GM21528 (cell line): ENCODE results near the gene FIGN.

Experiments used
- ATAC-seq: cut with Tn5 transposase; IDR thresholded peaks from one replicate; pipeline ENCODE4 v1.9.1; 2021; ENCODE audit warnings: mild to moderate bottlenecking, moderate library complexity; ENCODE audit not compliant: unreplicated experiment, low FRiP score

The FIGN gene

DNA sequence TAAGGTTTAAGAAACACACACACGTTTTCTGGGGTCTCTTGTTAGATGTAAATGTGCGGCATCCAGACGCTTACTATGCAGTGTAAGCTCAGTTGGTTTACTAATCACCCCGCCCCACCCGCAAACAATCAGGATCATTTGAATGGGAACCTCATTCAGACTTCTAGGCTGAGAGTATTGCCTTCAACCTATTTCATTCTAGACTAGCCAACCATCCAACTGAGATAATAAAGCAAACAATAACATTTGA lies 1.3 kb upstream of the FIGN start:
- ATAC-seq, result no peak

DNA sequence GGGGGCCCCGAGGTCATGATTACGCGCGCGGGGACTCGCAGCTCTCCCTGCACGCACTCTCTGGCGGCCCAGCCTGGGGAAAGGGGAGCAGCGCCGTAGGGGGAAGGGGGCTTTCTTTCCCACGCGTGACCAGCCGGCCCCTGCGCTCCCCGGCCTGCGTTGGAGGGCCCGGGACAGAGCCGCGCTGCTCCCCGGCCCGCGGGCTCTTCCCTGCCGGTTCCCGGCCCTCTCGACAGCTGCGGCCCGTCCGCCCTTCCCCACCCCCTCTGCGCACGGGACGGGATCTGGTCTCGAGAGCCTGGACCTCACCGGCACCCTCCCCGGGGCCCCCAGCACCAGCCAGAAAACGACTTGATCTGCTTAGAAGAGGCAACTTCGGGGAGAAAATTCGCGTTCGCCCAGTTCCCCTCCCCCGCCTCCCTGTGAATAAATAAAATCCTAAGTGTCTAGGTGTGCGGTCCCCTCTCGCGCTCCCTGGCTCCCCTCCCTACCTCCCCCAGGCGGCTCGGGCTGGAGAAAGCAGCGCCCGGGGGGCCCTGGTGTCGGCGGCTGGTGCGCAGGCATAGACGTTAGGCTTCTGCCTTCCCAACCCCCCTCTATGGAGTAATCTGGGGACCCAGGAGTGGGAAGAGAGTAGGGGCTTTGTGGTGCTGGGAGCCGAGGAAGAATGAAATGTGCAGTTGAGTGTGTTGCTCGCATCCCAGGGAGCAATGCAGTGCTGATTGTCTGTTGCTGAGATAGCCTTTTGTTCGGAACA lies 803 bp upstream of the FIGN start:
- no peak for ATAC-seq

DNA sequence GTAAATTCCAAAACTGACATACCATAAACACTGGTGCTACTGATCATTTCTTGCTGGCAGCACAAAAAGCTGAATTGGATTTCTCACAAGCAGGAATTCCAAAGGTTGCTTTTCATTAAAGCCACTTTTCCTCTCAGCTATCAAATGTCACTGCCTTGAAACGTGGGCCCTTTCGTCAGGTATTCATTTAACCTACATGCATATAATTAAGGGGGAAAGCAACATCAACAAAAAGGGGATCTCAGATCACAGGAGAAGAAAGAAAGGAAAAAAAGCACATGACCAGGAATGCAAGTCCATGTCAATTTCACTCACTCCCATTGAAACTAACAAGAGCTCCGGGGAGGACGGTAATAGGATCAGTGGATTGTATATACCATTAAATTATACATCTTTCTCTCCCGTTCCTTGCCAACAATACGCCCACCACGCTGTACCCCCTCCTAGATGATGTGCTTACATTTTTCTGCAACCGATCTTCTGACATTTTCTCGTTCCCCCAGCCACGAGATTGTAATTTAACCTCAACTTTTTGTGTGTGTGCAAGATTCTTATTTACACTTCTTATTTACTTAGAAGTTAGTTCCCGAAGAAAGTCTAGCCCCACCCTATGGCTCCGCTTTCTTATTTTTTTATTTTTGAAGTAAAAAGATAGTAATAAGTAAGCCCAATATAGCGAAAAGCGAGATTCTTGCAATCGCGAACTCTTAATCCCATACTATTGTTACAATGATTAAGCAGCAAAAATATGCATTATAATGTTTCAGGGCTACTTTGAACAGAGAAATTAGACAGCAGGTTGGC lies 725 bp downstream of the FIGN start:
- ATAC-seq, result no peak

DNA sequence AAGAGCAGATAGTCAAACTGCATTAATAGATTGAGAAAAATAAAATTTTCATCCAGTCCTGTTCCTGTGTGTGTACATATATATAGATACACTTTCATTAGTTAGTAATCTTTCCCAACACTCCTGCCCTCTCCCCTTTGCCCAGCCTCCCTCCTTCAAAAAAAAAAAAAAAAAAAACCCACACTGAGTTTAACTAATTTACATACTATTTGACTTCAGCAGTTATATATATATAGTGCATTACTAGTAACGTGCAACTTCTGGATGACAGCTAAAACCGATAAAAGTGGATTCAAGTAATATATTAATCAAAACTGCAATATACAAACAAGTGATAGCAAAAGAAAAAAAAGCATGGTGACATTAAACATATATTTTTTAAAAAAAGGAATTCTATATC lies 1.4 kb downstream of the FIGN start:
- ATAC-seq, result no peak

DNA sequence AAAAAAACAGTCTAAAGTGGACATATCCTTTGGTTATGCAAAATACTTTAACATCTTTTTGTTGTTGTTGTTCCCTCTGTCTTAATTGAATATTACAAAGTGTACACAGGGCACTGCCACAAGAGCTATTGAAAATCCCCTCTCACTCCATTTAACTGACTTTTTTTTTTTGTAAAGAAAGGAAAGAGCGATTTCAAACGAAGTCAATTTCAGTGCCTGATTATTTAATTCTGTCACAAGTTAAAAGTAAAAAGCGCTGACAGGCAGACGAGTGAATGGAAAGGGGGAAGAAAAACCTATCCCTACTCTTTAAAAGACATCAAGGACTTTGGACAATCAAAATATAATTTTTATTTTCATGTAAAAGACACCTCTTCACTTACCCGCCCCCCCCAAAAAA lies 1.9 kb downstream of the FIGN start:
- ATAC-seq, result no peak

DNA sequence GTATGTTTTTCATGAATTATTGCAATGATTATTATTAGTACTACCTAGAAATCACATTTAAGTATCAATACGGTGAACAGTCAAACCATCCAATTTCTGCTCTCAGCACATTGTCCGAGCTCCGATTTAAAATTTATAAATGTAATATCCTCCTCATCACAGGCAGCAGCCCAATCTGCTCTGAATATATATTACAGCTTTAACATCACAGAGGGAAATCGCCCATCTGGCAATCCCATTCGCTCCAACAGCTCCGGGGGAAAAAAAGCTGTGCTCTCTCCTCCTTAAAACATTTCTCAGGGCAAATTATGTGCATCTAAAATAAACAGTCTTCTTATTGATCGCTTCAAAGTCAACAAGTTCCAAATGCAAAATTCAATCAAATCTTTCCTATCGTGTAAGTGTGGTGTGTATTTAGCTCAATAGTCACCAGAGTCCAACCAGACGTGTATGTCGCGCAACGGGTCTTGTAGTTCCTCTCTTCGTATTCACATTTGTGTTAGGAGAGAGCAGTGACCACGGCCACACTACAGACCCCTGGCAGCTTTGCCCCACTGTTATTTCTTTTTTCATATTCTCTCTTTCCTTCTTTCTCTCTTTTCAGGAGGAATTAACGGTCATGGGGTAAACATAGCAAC lies 2.4 kb downstream of the FIGN start:
- ATAC-seq, result no peak

DNA sequence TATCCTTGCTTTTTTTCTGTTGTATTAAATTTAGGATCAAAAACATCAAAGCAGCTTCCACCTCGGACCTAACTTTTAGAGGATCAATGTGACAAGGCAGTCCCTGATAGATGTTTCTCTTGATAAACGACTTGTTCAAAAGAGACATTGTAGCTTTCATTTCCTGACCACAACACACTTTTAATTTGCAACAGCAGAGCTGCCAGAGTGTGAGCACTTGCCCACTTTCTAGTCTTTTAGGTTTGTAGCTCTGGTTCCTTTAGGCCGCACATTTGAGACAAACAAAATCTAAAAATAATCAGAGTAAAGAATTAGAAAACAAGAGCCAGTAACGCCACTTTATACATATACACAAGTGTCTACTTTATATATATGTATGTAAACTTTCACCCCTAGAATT lies 3.1 kb downstream of the FIGN start:
- no peak for ATAC-seq

DNA sequence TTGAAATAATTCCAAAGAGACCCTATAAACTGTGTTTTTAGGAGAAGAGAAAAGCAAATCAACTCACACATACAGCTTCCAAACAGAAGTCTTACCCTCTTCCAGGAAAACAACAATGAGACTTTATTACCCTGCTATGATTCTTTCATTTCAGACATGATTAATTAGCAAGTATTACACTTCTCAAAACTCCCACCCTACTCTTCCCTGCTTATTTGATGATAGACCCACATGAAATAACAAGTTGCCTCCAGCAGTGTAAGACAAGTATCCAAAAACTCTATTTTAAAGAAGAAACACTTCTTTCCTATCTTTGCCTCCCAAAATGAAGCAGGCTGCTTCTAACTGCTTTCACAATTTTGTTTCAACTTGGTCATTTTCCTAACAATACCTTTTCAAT lies 4.1 kb downstream of the FIGN start:
- ATAC-seq, result no peak

DNA sequence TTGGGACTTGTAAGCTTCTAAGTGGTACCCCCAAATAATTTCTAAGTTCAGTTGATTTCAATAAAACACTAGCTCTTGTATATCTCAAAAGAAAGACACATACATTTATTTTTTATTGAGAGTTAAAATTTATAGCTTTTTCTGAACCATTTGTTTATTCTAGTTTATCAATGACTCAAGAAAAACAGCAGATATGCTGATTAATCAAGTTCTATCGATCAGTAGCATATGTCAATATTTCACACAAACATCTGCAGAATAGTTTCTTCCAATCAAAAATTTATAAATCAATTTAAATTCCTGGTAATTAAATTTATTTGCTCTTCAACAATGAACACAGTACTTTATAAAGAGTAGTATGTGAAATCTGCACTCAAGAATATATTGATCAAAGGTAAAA lies 5.3 kb downstream of the FIGN start:
- no peak for ATAC-seq

DNA sequence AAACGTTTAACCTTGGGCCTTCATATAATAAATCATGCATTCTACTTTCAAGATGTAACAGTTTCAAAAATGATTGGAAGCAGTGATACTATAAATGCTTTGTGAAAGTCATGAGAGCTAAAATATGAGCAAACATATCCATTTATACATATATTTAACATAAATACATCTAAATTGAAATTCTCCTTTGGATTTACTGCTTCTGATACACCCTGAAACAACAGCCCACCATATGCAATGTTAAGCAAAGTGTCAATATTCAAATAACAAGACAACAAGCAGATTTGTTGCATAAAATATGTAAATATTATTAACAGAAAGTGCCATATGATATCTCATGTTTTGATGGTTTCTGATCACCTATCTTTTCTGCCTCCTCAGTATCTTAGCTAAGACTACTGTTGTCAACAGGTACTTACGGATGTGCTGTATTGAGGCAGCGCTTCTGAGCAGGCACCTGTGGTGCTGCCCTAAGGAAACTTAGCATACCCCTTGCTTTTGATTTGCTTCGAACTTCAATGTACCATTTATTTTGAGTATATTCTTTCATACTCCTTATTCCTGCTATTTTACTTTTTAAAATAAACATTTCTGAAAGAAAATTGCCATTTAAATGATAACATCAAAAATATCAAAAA lies 6.1 kb downstream of the FIGN start:
- ATAC-seq, result no peak

DNA sequence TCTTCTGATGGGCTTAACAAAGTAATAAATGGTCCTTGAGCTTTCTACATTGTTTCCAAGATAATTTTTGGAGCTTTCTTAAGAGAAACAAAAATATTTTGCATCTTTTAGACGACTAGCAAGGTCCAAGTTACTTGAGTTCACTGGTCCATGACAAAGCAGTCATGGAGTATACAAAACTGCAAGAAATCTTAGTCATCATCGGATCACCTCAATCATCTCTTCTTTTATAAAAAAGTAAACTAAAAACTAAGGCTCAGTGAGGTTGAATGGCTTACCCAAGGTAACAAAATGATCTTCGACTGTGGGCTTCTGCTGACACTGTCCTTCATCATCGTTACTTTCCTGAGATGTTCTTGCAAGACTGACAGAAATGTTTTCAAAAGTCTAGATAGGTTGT lies 11.9 kb downstream of the FIGN start:
- ATAC-seq, result no peak

DNA sequence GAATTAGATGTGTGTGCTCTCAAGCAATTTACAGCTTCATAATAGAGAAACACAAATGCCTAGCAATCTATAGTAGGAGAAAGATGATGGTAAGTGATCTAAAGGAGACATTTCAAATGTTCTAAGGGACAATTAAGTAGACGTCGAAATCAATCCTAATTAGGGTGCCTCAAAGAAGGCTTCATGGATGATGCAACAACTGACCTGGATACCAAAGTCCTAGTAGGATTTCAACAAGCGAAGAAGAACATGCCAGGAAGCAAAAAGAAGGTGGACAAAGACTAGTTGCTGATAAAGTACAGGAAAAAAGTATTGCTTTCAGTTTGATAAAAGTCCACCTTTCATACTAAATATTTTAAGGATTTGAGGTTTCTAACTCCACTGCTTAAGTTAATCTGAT lies 12.5 kb downstream of the FIGN start:
- ATAC-seq, result no peak

DNA sequence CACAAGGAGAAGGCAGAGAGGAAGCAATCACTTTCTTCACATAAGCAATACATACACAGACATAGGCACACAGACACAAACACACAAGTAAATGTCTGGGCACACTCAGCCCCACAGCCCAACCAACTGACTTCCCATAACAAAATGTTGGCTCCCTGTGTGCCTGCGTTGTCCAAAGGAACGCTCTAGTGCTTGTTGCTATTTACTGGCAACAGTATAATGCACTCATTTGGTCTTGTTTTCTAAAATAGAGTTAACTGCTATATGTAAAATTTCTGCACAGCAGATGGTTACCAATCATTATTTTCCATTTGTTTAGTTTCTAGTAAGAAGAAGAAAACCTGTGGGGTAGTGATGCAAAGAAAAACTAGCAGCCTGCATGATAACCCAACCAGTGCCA lies 16.5 kb downstream of the FIGN start:
- no peak for ATAC-seq

DNA sequence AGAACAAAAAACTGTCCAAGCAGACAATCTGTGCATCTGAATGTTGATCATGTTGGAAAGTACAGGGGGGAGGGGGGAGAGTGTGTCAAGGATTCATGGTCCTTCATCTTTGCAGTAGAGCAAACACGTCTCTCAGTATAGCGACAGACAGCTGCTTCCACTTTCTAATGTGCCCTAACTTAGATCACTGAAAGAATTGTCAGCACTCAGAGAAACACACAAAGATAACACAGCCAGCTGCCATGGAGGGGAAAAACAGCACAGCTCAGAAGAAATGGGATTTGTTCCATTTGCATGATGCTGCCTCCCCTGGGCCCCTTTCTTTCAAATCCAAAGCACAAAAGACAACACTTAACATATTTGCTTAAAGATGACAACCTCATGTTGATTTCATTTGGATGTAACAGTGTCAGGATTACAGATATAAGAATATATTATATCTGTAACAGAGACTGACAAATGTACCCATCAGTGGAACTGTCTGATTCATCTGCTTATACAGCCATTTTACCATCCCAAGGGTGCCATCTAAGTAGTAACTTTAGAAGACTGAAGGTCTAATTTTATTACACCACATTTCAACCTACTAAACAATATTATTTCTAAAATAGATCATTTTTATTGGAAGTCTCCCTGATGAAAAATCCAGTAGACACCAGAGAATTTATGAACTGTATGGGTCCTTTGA lies 17.7 kb downstream of the FIGN start:
- ATAC-seq, result no peak

DNA sequence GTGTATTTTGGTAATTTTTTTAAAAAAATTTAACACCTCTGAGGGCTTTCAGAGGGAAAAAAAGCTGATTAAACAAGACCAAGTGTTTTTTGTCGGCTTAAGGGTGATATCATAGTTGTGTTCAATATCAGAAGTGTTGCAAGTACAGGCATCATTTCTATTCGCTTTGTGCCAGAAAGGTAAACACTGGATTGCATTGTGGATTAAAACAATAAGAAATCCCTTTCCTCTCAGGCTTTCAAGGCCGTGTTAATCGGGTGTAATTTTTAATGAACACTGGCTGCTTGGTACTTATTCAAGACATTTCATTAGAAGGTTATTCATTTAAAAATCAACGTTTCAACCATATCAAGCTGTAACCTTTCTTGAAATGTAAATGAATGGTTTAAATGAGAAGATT lies 18.3 kb downstream of the FIGN start:
- ATAC-seq, result no peak

DNA sequence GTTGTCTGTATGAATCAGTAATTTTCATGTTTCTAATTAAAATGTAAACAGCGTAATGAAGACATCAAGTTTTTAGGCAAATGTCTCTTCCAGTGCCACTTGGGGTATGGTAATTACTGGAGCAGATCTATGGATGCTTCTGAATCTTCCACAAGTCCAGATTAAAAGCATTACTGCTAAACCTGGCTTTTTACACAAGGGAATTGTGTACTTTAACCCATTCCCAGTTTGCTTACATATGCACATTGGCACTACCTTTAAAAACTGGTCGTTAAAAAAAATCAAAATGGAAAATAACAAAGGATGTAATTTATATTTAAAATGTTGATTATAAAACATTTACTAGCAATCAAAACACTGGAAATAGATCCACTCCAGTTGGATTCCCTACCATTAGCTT lies 19.7 kb downstream of the FIGN start:
- no peak for ATAC-seq

DNA sequence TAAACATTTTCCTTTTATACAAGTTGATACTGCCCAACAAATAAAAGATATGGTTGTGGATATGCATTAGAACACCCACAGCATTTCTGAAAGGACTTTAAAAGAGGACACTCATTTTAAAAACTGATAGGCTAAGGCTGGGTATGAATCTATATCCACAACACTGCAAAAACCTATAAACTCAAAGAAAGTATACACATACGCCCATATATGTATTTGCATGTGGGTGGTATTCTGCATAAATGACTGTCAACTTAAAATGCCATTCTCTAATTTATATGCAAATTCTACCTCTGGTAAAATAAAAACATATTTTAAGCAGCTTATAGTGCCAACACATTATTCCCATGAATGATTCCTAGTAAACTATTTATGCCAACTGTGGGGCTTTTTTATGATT lies 20.1 kb downstream of the FIGN start:
- no peak for ATAC-seq

DNA sequence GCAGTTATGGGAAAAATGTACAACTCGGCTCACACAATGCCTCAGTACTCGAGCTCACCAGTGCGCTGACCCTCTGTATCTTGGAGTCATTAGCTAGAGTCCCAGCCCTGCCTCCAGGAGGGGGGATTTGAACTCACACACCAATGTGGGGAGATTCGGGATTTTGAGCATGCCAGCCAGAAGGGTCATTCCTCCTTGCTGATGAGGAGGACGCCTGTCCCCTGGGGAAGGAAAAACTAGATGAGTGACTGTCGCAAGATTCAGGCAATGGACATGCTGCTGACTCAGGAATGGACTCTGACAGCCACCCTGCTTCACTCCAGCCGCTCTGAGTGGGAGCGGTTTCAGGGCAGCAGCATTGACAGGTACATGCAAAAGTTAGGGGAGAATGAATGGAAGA lies 20.6 kb downstream of the FIGN start:
- ATAC-seq, result no peak

DNA sequence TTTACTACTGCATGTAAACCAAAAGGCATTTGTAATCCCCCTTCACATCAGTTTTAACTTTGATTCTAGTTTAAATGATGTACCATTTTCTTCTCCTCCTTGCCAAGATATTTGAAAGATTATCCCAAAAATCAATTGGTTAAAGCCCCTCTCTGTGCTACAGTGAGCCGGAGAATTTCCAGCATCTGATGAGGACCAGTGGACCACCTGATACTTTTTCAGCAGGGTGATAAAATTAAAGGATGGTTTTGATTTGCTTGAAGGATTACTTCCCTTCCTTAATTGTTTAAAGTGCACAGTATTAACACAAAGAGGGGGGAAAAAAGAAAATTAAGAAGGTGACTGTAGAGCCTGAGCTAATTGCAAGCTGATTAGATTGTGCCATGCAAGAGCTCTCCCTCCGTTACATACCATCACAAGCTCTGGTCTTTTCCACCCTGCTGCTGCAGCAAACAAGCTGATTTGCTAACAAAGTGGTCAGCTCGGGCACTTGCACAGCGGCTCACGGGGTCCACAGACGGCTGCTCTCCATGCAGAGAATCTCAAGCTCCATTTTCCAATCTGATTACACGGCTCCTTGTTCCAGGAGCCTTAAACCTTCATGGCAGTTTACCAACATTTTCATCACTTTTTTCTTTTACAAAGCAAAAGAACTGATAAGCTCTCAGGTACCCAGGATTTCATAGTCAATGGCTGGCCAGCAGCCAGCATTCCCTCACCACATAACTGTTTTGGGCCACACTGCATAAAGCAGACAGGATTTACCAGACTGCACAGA lies 22.1 kb downstream of the FIGN start:
- no peak for ATAC-seq

DNA sequence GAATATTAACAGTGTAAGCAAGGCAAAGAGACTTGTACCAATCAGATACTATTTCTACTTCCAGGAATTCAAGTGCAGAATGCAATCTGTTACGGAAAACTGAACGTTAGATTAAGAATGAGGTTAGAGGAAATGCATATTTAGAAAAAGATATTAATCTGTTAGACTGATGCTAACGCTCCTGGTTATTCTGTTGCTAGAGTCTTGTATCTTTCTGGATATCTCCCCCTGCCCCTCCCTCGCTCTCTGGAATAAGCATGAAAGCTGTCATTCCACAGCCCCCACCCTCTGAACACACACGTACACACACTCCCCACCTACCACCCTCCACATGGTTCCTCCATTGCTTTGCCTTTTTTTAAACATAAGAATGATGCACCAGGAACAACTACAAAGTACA lies 24.1 kb downstream of the FIGN start:
- no peak for ATAC-seq
